A549 (cell line): ENCODE data around the gene CAV1.

ENCODE experiments used
- BHLHE40 ChIP-seq: IDR thresholded peaks from 2 replicates; pipeline ENCODE4 v1.6.1; 2012; ENCODE audit warnings: low read depth, low read length, inconsistent platforms
- EP300 ChIP-seq, 2 experiments: fragments of >200 bp; sonication (Bioruptor Twin); formaldehyde crosslinking; IDR thresholded peaks; 2 replicates in 1 of 2; 3 replicates in 1 of 2; pipeline ENCODE4 v1.6.1; 2016 to 2017
- FOXS1 ChIP-seq: fragments of 250-450 bp; sonication (Bioruptor Pico); IDR thresholded peaks from 2 replicates; pipeline ENCODE4 v1.5.0; 2020; ENCODE audit warnings: mild to moderate bottlenecking, moderate library complexity
- HOXA7 ChIP-seq: fragments of 250-450 bp; sonication (Bioruptor Pico); IDR thresholded peaks from 2 replicates; pipeline ENCODE4 v1.5.0; 2020; ENCODE audit warnings: mild to moderate bottlenecking, moderate library complexity
- MYC ChIP-seq: IDR thresholded peaks from 2 replicates; pipeline ENCODE4 v1.6.1; 2012; ENCODE audit warnings: mild to moderate bottlenecking, inconsistent platforms, low read length, improper control_type of control experiment, borderline replicate concordance
- PHF8 ChIP-seq: fragments of 200-600 bp; sonication (generic); IDR thresholded peaks from 2 replicates; pipeline ENCODE4 v1.6.1; 2016; ENCODE audit warnings: low read depth, mild to moderate bottlenecking, antibody characterized with exemption, moderate library complexity, borderline replicate concordance
- POLR2A ChIP-seq: IDR thresholded peaks from 2 replicates; pipeline ENCODE4 v1.6.1; 2012; ENCODE audit warnings: mild to moderate bottlenecking, low read length
- RCOR1 ChIP-seq: fragments of 150-350 bp; IDR thresholded peaks from 2 replicates; pipeline ENCODE4 v1.6.1; 2014; ENCODE audit warnings: antibody characterized with exemption, low read length, low read depth
- RNF2 ChIP-seq: fragments of 200-600 bp; sonication (generic); IDR thresholded peaks from 2 replicates; pipeline ENCODE4 v1.6.1; 2016; ENCODE audit warnings: low read depth, mild to moderate bottlenecking, antibody characterized with exemption, moderate library complexity, borderline replicate concordance
- TF ChIP-seq, protein P1 (sequence below): fragments of >200 bp; sonication (Bioruptor Twin); formaldehyde crosslinking; IDR thresholded peaks from 3 replicates; pipeline ENCODE4 v1.5.1; 2016
- TF ChIP-seq, protein P2 (sequence below): fragments of 450-650 bp; IDR thresholded peaks from 2 replicates; pipeline ENCODE4 v1.6.1; 2014; ENCODE audit warnings: antibody characterized with exemption
- TF ChIP-seq, protein P3 (sequence below): fragments of 250-450 bp; sonication (Bioruptor Pico); IDR thresholded peaks from 2 replicates; pipeline ENCODE4 v1.5.0; 2021; ENCODE audit warnings: mild to moderate bottlenecking, moderate library complexity, borderline replicate concordance
- TF ChIP-seq, protein P4 (sequence below): fragments of 200-600 bp; sonication (generic); IDR thresholded peaks from 2 replicates; pipeline ENCODE4 v1.6.1; 2016; ENCODE audit warnings: antibody characterized with exemption, mild to moderate bottlenecking, moderate library complexity

DNA sequence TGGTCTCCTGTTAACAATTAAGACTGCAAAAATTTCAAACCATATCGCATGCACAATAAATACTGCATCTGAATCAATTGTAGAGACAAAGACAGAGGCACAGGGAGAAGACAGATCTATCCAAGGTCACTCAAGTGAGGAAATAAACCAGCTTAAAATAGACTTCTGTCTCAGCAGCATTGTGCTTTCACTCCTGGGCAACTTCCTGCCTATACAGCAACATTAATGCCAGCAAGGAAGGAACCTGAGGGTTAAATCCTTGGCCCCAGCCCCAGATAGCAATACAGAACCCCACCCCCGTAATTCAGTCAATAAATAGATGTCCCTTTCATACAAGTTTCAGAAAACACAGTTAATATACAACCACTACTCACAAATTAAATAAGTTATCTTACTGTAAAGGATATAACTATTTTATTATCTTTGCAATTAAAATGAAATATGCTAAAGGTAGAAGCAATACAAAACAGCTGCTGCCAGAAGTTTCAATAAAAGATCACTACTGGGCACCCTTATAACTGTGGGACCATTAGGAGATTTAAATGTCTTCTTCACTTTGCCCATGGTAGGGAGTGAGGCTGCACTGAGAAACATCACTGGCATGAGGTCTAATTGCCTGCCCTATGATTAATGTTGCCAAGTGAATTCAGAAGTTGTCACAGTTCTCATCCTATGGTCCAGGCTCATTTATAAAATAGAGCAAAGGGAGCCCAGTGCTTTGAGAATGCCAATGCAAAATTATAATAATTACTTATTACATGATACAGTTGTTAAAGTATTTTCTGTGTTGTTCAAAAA, 49.4 kb downstream of the CAV1 start:
- TF ChIP-seq RCOR1 (no peak), EP300 (IDR thresholded peaks at IDR 0.05) (no peak), HOXA7 (no peak), POLR2A (no peak), FOXS1 (CRISPR knock-in tag) (no peak), MYC (no peak), PHF8 (no peak), BHLHE40 (no peak), RNF2 (no peak)
- TF ChIP-seq, protein P1, sequence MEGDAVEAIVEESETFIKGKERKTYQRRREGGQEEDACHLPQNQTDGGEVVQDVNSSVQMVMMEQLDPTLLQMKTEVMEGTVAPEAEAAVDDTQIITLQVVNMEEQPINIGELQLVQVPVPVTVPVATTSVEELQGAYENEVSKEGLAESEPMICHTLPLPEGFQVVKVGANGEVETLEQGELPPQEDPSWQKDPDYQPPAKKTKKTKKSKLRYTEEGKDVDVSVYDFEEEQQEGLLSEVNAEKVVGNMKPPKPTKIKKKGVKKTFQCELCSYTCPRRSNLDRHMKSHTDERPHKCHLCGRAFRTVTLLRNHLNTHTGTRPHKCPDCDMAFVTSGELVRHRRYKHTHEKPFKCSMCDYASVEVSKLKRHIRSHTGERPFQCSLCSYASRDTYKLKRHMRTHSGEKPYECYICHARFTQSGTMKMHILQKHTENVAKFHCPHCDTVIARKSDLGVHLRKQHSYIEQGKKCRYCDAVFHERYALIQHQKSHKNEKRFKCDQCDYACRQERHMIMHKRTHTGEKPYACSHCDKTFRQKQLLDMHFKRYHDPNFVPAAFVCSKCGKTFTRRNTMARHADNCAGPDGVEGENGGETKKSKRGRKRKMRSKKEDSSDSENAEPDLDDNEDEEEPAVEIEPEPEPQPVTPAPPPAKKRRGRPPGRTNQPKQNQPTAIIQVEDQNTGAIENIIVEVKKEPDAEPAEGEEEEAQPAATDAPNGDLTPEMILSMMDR: no peak
- TF ChIP-seq, protein P2, sequence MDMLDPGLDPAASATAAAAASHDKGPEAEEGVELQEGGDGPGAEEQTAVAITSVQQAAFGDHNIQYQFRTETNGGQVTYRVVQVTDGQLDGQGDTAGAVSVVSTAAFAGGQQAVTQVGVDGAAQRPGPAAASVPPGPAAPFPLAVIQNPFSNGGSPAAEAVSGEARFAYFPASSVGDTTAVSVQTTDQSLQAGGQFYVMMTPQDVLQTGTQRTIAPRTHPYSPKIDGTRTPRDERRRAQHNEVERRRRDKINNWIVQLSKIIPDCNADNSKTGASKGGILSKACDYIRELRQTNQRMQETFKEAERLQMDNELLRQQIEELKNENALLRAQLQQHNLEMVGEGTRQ: no peak
- TF ChIP-seq, protein P3, sequence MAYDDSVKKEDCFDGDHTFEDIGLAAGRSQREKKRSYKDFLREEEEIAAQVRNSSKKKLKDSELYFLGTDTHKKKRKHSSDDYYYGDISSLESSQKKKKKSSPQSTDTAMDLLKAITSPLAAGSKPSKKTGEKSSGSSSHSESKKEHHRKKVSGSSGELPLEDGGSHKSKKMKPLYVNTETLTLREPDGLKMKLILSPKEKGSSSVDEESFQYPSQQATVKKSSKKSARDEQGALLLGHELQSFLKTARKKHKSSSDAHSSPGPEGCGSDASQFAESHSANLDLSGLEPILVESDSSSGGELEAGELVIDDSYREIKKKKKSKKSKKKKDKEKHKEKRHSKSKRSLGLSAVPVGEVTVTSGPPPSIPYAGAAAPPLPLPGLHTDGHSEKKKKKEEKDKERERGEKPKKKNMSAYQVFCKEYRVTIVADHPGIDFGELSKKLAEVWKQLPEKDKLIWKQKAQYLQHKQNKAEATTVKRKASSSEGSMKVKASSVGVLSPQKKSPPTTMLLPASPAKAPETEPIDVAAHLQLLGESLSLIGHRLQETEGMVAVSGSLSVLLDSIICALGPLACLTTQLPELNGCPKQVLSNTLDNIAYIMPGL (CRISPR knock-in tag): no peak
- TF ChIP-seq, protein P4, sequence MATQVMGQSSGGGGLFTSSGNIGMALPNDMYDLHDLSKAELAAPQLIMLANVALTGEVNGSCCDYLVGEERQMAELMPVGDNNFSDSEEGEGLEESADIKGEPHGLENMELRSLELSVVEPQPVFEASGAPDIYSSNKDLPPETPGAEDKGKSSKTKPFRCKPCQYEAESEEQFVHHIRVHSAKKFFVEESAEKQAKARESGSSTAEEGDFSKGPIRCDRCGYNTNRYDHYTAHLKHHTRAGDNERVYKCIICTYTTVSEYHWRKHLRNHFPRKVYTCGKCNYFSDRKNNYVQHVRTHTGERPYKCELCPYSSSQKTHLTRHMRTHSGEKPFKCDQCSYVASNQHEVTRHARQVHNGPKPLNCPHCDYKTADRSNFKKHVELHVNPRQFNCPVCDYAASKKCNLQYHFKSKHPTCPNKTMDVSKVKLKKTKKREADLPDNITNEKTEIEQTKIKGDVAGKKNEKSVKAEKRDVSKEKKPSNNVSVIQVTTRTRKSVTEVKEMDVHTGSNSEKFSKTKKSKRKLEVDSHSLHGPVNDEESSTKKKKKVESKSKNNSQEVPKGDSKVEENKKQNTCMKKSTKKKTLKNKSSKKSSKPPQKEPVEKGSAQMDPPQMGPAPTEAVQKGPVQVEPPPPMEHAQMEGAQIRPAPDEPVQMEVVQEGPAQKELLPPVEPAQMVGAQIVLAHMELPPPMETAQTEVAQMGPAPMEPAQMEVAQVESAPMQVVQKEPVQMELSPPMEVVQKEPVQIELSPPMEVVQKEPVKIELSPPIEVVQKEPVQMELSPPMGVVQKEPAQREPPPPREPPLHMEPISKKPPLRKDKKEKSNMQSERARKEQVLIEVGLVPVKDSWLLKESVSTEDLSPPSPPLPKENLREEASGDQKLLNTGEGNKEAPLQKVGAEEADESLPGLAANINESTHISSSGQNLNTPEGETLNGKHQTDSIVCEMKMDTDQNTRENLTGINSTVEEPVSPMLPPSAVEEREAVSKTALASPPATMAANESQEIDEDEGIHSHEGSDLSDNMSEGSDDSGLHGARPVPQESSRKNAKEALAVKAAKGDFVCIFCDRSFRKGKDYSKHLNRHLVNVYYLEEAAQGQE: no peak
